Retinal pigment epithelial cell (primary cell): ENCODE results near the gene SDHB.

Source experiments
- DNase-seq: peaks from one replicate; pipeline ENCODE4 v3.0.0-alpha.2; 2010; ENCODE audit warnings: low read depth
- H3K4me3 ChIP-seq: 2 replicates; pipeline ENCODE4 v1.5.1; 2011; ENCODE audit warnings: mild to moderate bottlenecking, low read length, control low read depth, moderate library complexity
- TF ChIP-seq, protein P1 (sequence below): conservative IDR thresholded peaks from 2 replicates; pipeline ENCODE4 v1.5.1; 2011; ENCODE audit warnings: low read depth, low read length, control low read depth, inconsistent platforms

Gene SDHB

GRCh38 chr1:17059391-17060305 lies 5.8 kb upstream of the SDHB start:
- peak; percentile 30 for DNase-seq
- H3K4me3 ChIP-seq, result no peak overlapping the region
- TF ChIP-seq, protein P1, sequence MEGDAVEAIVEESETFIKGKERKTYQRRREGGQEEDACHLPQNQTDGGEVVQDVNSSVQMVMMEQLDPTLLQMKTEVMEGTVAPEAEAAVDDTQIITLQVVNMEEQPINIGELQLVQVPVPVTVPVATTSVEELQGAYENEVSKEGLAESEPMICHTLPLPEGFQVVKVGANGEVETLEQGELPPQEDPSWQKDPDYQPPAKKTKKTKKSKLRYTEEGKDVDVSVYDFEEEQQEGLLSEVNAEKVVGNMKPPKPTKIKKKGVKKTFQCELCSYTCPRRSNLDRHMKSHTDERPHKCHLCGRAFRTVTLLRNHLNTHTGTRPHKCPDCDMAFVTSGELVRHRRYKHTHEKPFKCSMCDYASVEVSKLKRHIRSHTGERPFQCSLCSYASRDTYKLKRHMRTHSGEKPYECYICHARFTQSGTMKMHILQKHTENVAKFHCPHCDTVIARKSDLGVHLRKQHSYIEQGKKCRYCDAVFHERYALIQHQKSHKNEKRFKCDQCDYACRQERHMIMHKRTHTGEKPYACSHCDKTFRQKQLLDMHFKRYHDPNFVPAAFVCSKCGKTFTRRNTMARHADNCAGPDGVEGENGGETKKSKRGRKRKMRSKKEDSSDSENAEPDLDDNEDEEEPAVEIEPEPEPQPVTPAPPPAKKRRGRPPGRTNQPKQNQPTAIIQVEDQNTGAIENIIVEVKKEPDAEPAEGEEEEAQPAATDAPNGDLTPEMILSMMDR, result peak; percentile 87

DNA sequence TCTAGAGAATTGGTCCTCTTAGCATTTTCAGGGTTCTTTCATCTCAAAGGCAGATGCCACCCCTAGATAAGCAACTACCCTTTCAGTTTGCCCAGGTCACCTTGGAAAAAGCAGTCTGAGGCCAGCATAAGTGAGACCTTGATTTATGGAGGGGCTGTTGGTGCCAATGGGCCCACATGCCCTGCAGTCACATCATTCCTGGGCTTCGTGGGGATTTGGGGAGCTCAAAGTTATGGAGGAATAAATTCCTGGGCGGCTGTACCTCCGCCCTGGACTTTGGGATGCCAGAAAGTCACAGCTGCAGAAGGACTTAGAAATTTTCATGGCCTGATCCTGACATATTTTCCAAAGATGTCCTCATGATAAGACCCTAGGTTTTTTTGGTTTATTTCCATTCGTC lies 2.7 kb upstream of the SDHB start:
- no peak overlapping the region for H3K4me3 ChIP-seq
- DNase-seq, result no peak
- TF ChIP-seq, protein P1, result no peak

DNA sequence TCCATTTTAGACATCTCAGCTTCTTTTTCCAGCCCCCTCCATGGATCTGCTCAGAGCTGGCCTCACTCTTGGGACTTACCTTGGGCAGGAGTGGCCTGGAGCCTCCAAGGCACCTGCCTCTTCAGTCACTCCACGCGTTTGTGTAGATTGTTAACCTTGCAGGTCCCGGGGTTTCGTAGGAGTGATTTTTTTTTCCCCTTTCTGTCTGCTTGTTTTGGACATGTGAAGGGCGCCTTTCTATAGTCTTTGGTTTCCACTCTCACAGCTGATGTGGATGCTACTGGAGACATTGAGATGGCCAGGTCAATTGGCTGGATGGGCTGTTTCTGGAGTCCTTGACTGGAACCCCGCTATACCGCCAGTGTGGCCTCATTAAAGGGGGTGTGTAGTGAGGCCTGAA lies 2.0 kb upstream of the SDHB start:
- no peak for DNase-seq
- no peak overlapping the region for H3K4me3 ChIP-seq
- TF ChIP-seq, protein P1, result no peak

DNA sequence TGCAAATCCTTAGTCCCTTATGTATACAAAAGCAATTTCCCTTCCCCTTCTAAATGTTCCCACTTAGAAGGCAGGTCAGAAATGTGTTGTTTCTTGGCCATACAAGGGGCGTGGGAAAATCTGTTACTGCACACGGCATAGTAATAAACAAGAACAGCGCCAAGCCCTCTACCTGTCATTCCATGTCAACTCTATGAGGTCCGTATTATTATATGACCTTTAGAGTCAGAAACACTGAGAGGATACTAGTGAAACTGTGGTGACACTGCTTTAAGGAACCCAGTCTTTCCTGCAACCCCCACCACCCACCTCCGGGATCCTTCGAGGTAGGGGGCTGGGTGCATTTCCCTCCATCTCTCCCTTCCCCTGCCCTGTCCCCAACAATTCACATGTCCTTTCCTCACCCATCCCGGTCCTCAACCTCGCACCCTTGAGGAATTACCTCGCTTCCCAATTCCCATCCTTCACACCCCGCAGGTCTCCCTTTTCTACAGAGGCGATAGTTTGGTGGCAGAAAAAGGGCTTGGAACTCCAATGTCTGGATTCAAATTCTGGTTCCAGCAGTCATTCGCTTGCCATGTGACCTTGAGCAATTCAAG lies 647 bp downstream of the SDHB start:
- TF ChIP-seq, protein P1, result no peak
- no peak for DNase-seq

DNA sequence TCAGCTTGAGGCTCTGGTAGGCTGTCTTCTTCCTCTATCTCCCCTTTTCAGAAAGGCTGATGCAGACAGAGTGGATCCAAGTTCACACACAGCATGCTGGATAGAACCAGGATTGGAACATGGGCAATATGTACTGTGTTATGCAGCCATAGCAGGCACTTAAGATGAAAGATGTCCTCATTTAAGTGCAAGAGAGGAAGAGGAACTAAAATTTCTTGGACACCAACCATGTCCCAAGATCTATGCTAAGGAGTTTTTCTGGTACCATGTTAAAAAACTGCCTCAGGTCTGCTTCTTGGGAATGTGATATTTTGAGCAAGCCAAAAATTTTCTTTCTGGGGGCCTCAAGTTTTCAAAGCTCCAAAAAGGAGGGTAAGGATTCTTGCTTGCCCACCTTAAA lies 1.2 kb downstream of the SDHB start:
- TF ChIP-seq, protein P1, result no peak
- no peak for DNase-seq
- H3K4me3 ChIP-seq, result peak overlapping the region; percentile 99

More for the DNA sequence above, 647 bp downstream of the SDHB start:
- H3K4me3 ChIP-seq, result peak overlapping the region; percentile 99

GRCh38 chr1:17052038-17052437 lies 1.8 kb downstream of the SDHB start:
- TF ChIP-seq, protein P1, result no peak
- no peak overlapping the region for H3K4me3 ChIP-seq
- DNase-seq, result no peak

DNA sequence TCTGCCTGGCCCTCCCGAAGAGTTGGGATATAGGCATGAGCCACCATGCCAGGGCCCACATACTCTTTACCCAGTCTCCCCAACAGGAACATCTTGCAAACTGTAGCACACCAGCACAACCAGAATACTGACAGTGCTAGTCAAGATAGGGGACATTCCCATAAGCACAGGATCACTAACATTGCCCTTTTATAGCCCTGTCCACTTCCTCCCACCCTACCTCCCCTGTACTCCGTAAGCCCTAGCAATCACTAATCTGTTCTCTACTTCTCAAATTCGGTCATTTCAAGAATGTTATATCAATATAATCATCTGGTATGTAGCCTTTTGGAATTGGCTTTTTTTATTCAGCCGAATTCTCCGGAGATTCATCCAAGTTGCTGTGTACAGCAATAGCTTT lies 5.9 kb downstream of the SDHB start:
- TF ChIP-seq, protein P1, result no peak
- DNase-seq, result no peak
- no peak overlapping the region for H3K4me3 ChIP-seq
